Measurements from ENCODE around the gene PPP1R10.

DNA sequence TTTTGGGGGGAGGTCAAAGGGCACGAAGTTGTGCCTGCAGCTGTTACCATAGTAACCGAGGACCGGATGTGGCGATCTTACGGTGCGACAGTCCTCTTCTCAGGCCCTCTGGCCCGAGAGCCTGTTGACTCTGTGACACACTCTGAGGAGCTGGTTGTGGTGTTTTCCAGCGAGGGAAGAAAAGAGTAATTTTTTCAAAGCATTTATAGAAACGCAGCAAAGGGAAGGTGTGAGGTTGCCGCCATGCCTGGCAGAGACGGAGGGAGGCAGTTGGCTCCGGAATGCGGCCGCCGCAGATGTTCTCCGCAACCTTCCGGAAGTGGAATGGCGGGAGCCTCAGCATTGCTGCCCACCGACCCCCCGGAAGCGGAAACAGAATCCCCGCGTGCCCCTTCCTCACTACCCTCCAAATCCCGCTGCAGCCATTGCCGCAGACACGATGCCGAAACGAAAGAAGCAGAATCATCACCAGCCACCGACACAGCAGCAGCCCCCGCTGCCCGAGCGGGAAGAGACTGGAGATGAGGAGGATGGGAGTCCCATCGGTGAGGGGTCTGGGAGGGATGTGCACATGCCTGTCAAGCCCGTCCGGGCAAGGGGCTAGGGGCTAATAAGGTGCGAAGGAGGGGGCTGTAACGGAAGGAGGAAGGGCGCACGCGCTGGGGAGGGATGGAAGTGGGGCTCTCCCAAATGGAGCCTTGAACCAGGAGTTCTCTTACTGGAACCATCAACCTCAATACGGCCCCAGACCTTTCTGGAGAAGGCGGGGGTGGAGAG is 59.9 kb downstream of the PPP1R10 start, which contains the start of gene PRR3:
- TF ChIP-seq CTCF (IDR thresholded peaks at IDR 0.05; ENCODE audit: low read depth, low read length) (no peak), POLR2A (IDR thresholded peaks at IDR 0.05; ENCODE audit: extremely low read depth, insufficient read length) (peak; percentile 78)
